ENCODE results near the gene ACAN. TPM values are rescaled to one million over a fixed set of nuclear protein-coding genes. Genes with fewer than 3 reads are reported as not detected.

The ACAN gene
- total RNA-seq, 1 experiment from 2014 or later = 0.50 TPM

DNA sequence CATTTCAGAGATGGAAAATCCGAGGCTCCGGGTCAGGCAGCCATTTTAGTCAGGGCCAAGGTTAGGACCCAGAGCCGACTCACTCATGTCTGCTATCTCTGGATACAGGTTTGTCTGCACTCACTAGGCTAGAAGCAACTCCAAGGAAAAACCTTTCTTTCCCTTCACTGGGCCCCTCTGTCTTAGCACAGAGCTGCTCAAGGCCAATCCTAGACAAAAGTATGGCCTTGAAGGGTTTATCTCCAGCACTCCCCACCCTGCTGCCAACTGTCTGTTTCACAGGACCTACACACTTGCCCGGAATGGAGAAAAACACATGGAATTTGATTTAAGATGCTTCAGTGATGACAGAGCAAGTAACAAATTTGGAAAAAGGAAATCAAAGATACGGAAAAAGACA is 25.6 kb downstream of the ACAN start:
- Histone ChIP-seq H3K27me3 (ENCODE audit: insufficient read depth, low read length) (no peaks in the 10 kb centered on the region), H3K23ac (ENCODE audit: insufficient read length, low read depth, low read length) (no peak overlapping the region), H3K4me1 (ENCODE audit: insufficient read depth, low read length) (no peaks in the 10 kb centered on the region), H2BK20ac (ENCODE audit: low read depth, low read length, poor library complexity, severe bottlenecking) (no peak overlapping the region), H3K79me1 (ENCODE audit: insufficient read depth, low read depth, low read length, poor library complexity, severe bottlenecking) (no peaks in the 10 kb centered on the region), H4K8ac (replicated peaks; ENCODE audit: insufficient read length, low read depth, low read length) (no peak overlapping the region), H3K56ac (ENCODE audit: insufficient read length, low read depth, low read length) (no peak overlapping the region), H3K14ac (ENCODE audit: insufficient read depth, low read length) (no peak overlapping the region), H2BK5ac (ENCODE audit: insufficient read length, low read length) (no peak overlapping the region), H2AFZ (ENCODE audit: low read length) (no peak overlapping the region), H3K9me3 (ENCODE audit: control insufficient read depth, low read depth, low read length) (no peaks in the 10 kb centered on the region), H3K27ac (ENCODE audit: insufficient read length, low read depth, low read length) (no peak overlapping the region), H3K79me2 (ENCODE audit: insufficient read depth, low read length) (no peaks in the 10 kb centered on the region), H3K4me2 (ENCODE audit: insufficient read depth, insufficient read length, low read length) (no peak overlapping the region), H4K5ac (ENCODE audit: insufficient read length, low read depth, low read length) (no peak overlapping the region), H2BK120ac (ENCODE audit: low read depth, low read length, poor library complexity, severe bottlenecking) (no peak overlapping the region), H3K9ac (ENCODE audit: extremely low read depth, insufficient read length, low read length) (no peak overlapping the region), H4K91ac (ENCODE audit: insufficient read length, low read depth, low read length) (no peak overlapping the region), H2BK12ac (ENCODE audit: insufficient read length, low read depth, low read length) (no peak overlapping the region), H3T11ph (ENCODE audit: low read length) (no peak overlapping the region), H2AK5ac (ENCODE audit: insufficient read length, low read length) (no peak overlapping the region), H3K18ac (ENCODE audit: insufficient read length, low read depth, low read length) (no peak overlapping the region), H2BK15ac (ENCODE audit: low read depth, low read length) (no peak overlapping the region), H3K23me2 (ENCODE audit: insufficient read length, low read depth, low read length, poor library complexity, severe bottlenecking) (no peaks in the 10 kb centered on the region), H3K4ac (ENCODE audit: low read depth, low read length) (no peak overlapping the region), H4K20me1 (ENCODE audit: control insufficient read depth, insufficient read depth, insufficient read length) (no peaks in the 10 kb centered on the region)
- peaks cover 8 to 10% of the 10 kb centered on the region in 2 experiments for H3K4me1 Mint-ChIP-seq
- no peaks in the 10 kb centered on the region for H3K36me3 Mint-ChIP-seq (ENCODE audit: insufficient read depth in 1 of 3, low read depth in 3 of 3)
- H3K4me3 Mint-ChIP-seq = no peak overlapping the region
- 100% methylated on average over 1 of the region's 5 CpGs for WGBS (ENCODE audit: extremely low coverage, insufficient read length, low lambda C conversion rate)
- no peak overlapping the region for H3K27ac Mint-ChIP-seq
- TF ChIP-seq, protein P1, sequence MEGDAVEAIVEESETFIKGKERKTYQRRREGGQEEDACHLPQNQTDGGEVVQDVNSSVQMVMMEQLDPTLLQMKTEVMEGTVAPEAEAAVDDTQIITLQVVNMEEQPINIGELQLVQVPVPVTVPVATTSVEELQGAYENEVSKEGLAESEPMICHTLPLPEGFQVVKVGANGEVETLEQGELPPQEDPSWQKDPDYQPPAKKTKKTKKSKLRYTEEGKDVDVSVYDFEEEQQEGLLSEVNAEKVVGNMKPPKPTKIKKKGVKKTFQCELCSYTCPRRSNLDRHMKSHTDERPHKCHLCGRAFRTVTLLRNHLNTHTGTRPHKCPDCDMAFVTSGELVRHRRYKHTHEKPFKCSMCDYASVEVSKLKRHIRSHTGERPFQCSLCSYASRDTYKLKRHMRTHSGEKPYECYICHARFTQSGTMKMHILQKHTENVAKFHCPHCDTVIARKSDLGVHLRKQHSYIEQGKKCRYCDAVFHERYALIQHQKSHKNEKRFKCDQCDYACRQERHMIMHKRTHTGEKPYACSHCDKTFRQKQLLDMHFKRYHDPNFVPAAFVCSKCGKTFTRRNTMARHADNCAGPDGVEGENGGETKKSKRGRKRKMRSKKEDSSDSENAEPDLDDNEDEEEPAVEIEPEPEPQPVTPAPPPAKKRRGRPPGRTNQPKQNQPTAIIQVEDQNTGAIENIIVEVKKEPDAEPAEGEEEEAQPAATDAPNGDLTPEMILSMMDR (conservative IDR thresholded peaks at IDR 0.05) = no peak
- no peak for DNase-seq
- peaks cover 7% of the 10 kb centered on the region for H3K27me3 Mint-ChIP-seq (ENCODE audit: low read depth)
- H3K9me3 Mint-ChIP-seq = no peaks in the 10 kb centered on the region; a peak in 1 of 5 replicates
